SK-N-SH (cell line): Measurements from ENCODE around the gene HELB. TPM values are rescaled to one million over a fixed set of nuclear protein-coding genes. Genes with fewer than 3 reads are reported as not detected.

Experiments
- CTCF ChIA-PET: fragments of 300-600, 350-600 bp; formaldehyde crosslinking; extraction: SDS; loops from one replicate; lab custom pipeline; 2021; lab: Yijun Ruan, JAX
- POLR2A ChIA-PET: fragments of 350-600 bp; sonication (Branson Sonifier 250); formaldehyde crosslinking; extraction: SDS; loops from one replicate; lab custom pipeline; 2020; ENCODE audit warnings: antibody characterized with exemption, inconsistent platforms; lab: Yijun Ruan, JAX
- DNase-seq: peaks from one replicate; pipeline ENCODE4 v3.0.0; 2012
- H2AFZ ChIP-seq: fragments of 200-600 bp; sonication (generic); 2 replicates; pipeline ENCODE4 v1.8.1; 2016; ENCODE audit warnings: antibody characterized with exemption, mild to moderate bottlenecking, low read depth
- H3F3A ChIP-seq: fragments of 200-600 bp; sonication (generic); replicated peaks from 2 replicates; pipeline ENCODE3; 2016; ENCODE audit warnings: antibody characterized with exemption, mild to moderate bottlenecking; ENCODE audit not compliant: insufficient read depth
- H3K27ac ChIP-seq, 2 experiments: fragments of 200-500 bp in 1 of 2; fragments of 200-600 bp in 1 of 2; sonication (Bioruptor generic) in 1 of 2; sonication (generic), shearing (Covaris generic) in 1 of 2; 2 replicates each; pipeline versions ENCODE4 v1.5.1 to v1.6.1; 2014 to 2016; ENCODE audit warnings: low read depth in 2 of 2, inconsistent platforms in 1 of 2, low read length in 1 of 2, mild to moderate bottlenecking in 1 of 2, mixed read lengths in 1 of 2
- H3K27me3 ChIP-seq: fragments of 200-600 bp; sonication (generic), shearing (Covaris generic); 2 replicates; pipeline ENCODE4 v1.6.1; 2016; ENCODE audit warnings: mixed run types; ENCODE audit not compliant: insufficient read depth
- H3K36me3 ChIP-seq, 2 experiments: fragments of 200-500 bp in 1 of 2; fragments of 200-600 bp in 1 of 2; sonication (Bioruptor generic) in 1 of 2; sonication (generic) in 1 of 2; replicated peaks in 1 of 2; 2 replicates each; pipeline versions ENCODE3 to v1.5.1; 2014 to 2016; ENCODE audit warnings: low read length in 1 of 2, mild to moderate bottlenecking in 1 of 2; ENCODE audit not compliant: insufficient read depth in 2 of 2, control insufficient read depth in 1 of 2
- H3K4me1 ChIP-seq, 2 experiments: fragments of 200-500 bp in 1 of 2; fragments of 200-600 bp in 1 of 2; sonication (Bioruptor generic) in 1 of 2; sonication (generic), shearing (Covaris generic) in 1 of 2; 2 replicates each; pipeline versions ENCODE4 v1.5.1 to v1.6.1; 2014 to 2016; ENCODE audit warnings: low read depth in 1 of 2, low read length in 1 of 2, mixed run types in 1 of 2; ENCODE audit not compliant: insufficient read depth in 2 of 2, control insufficient read depth in 1 of 2
- H3K4me2 ChIP-seq: fragments of 200-600 bp; sonication (generic), shearing (Covaris generic); 2 replicates; pipeline ENCODE4 v1.6.1; 2017; ENCODE audit warnings: mixed run types
- H3K4me3 ChIP-seq, 2 experiments: fragments of 200-500 bp in 1 of 2; fragments of 200-600 bp in 1 of 2; sonication (Bioruptor generic) in 1 of 2; sonication (generic), shearing (Covaris generic) in 1 of 2; 2 replicates each; pipeline versions ENCODE4 v1.5.1 to v1.8.1; 2014 to 2016; ENCODE audit warnings: low read depth in 2 of 2, inconsistent platforms in 1 of 2, low read length in 1 of 2, mild to moderate bottlenecking in 1 of 2, mixed read lengths in 1 of 2, moderate library complexity in 1 of 2
- H3K79me2 ChIP-seq: fragments of 200-600 bp; sonication (generic); 2 replicates; pipeline ENCODE4 v1.8.1; 2017; ENCODE audit warnings: mild to moderate bottlenecking; ENCODE audit not compliant: insufficient read depth
- H3K9ac ChIP-seq: fragments of 200-600 bp; sonication (generic); 2 replicates; pipeline ENCODE4 v1.6.1; 2017; ENCODE audit warnings: mixed run types
- H3K9me2 ChIP-seq: fragments of 200-600 bp; sonication (generic); 2 replicates; pipeline ENCODE4 v1.6.1; 2017; ENCODE audit warnings: mixed run types
- H3K9me3 ChIP-seq: fragments of 200-600 bp; sonication (generic); 2 replicates; pipeline ENCODE4 v1.6.1; 2017; ENCODE audit warnings: mixed run types, mild to moderate bottlenecking, moderate library complexity
- H4K20me1 ChIP-seq: fragments of 200-600 bp; sonication (generic); 2 replicates; pipeline ENCODE4 v1.6.1; 2017; ENCODE audit warnings: mild to moderate bottlenecking, mixed run types; ENCODE audit not compliant: insufficient read depth
- EP300 ChIP-seq, 2 experiments: IDR thresholded peaks; 2 replicates each; pipeline versions ENCODE4 v1.4.0 to v1.6.1; 2012; ENCODE audit warnings: borderline replicate concordance in 1 of 2, low read depth in 1 of 2, low read length in 1 of 2
- EZH2phosphoT487 ChIP-seq: fragments of 200-600 bp; sonication (generic); IDR thresholded peaks from 2 replicates; pipeline ENCODE4 v1.6.1; 2017; ENCODE audit warnings: low read depth, mixed run types, mild to moderate bottlenecking, antibody characterized with exemption, moderate library complexity, borderline replicate concordance
- FOXJ3 ChIP-seq: sonication (generic); formaldehyde crosslinking; IDR thresholded peaks from 2 replicates; pipeline ENCODE4 v1.5.1; 2020; ENCODE audit warnings: mild to moderate bottlenecking, missing genetic modification reagents
- GATA2 ChIP-seq: sonication (generic); formaldehyde crosslinking; IDR thresholded peaks from 2 replicates; pipeline ENCODE4 v1.5.0; 2020; ENCODE audit warnings: mild to moderate bottlenecking, missing genetic modification reagents
- JUND ChIP-seq: IDR thresholded peaks from 2 replicates; pipeline ENCODE4 v1.4.0; 2012
- MXI1 ChIP-seq: IDR thresholded peaks from 2 replicates; pipeline ENCODE4 v1.6.1; 2012; ENCODE audit warnings: mild to moderate bottlenecking, low read depth, low read length, improper control_type of control experiment
- RAD21 ChIP-seq: IDR thresholded peaks from 2 replicates; pipeline ENCODE4 v1.6.1; 2012; ENCODE audit warnings: mild to moderate bottlenecking, low read length
- RFX5 ChIP-seq: IDR thresholded peaks from 2 replicates; pipeline ENCODE4 v1.6.1; 2012; ENCODE audit warnings: mild to moderate bottlenecking, improper control_type of control experiment, low read length
- RXRA ChIP-seq: IDR thresholded peaks from 2 replicates; pipeline ENCODE4 v1.4.0; 2012; ENCODE audit warnings: low read depth, mild to moderate bottlenecking, borderline replicate concordance
- SIN3A ChIP-seq: IDR thresholded peaks from 2 replicates; pipeline ENCODE4 v1.6.1; 2012; ENCODE audit warnings: low read depth, mild to moderate bottlenecking, low read length, moderate library complexity, borderline replicate concordance
- SMC3 ChIP-seq: IDR thresholded peaks from 2 replicates; pipeline ENCODE4 v1.6.1; 2012; ENCODE audit warnings: low read depth, low read length, improper control_type of control experiment
- TAF1 ChIP-seq: IDR thresholded peaks from 2 replicates; pipeline ENCODE4 v1.6.1; 2012; ENCODE audit warnings: low read depth, mild to moderate bottlenecking, low read length, moderate library complexity, borderline replicate concordance
- TEAD4 ChIP-seq: IDR thresholded peaks from 2 replicates; pipeline ENCODE4 v1.4.0; 2012; ENCODE audit warnings: mild to moderate bottlenecking, borderline replicate concordance; ENCODE audit not compliant: insufficient read depth
- USF1 ChIP-seq: IDR thresholded peaks from 2 replicates; pipeline ENCODE4 v1.4.0; 2012; ENCODE audit warnings: low read depth, borderline replicate concordance
- USF2 ChIP-seq: fragments of 150-350 bp; IDR thresholded peaks from 2 replicates; pipeline ENCODE4 v1.6.1; 2017; ENCODE audit warnings: antibody characterized with exemption, low read length, low read depth, borderline replicate concordance
- YY1 ChIP-seq: IDR thresholded peaks from 2 replicates; pipeline ENCODE4 v1.4.0; 2012; ENCODE audit warnings: low read depth, mild to moderate bottlenecking
- WGBS: methylation state at CpG from one replicate; pipeline ENCODE4 v1.1.6; 2017; ENCODE audit warnings: low lambda C conversion rate; 5-methylcytosine and 5-hydroxymethylcytosine counted together
- polyA plus RNA-seq, 3 experiments: library from polyadenylated mRNA; depleted of rRNA; stranded (reverse); fragments of >200 nt; gene quantifications; 2 replicates each; pipeline ENCODE4 v1.2.3, GENCODE V29; 2012

HELB gene
- polyA plus RNA-seq, 1 of the 3 experiments (the other 2 are of a cell fraction): 0.38 TPM

GRCh38 chr12:66312189-66312588, 9.9 kb downstream of the HELB start:
- 87% methylated on average over 1 of the region's 1 CpG for WGBS
- Histone ChIP-seq H3K79me2 (no peaks in the 10 kb centered on the region), H4K20me1 (no peaks in the 10 kb centered on the region), H2AFZ (no peak overlapping the region), H3K4me3 (no peak overlapping the region), H3K36me3 (peaks cover 14 to 15% of the 10 kb centered on the region in 2 experiments), H3K27ac (no peak overlapping the region), H3K9me3 (no peaks in the 10 kb centered on the region), H3F3A (no peaks in the 10 kb centered on the region), H3K9ac (no peak overlapping the region), H3K4me1 (no peaks in the 10 kb centered on the region; a peak in 1 of 4 replicates), H3K9me2 (no peaks in the 10 kb centered on the region), H3K27me3 (no peaks in the 10 kb centered on the region), H3K4me2 (no peak overlapping the region)
- ChIA-PET POLR2A (no interaction called here), CTCF (interaction anchor here (1.2 kb wide), 1 partner anchor 42 kb away, joined by 3 read pairs; no protein-coding TSS in a partner anchor)
- DNase-seq: no peak
- TF ChIP-seq SMC3: no peak
- TF ChIP-seq EP300 (IDR thresholded peaks at IDR 0.05; ENCODE audit: borderline replicate concordance in 1 of 2, low read depth in 1 of 2, low read length in 1 of 2): no peak

GRCh38 chr12:66314278-66314677, 12.0 kb downstream of the HELB start:
- Histone ChIP-seq H3K9ac (no peak overlapping the region), H3K9me2 (no peaks in the 10 kb centered on the region), H3K27me3 (no peaks in the 10 kb centered on the region), H3K9me3 (no peaks in the 10 kb centered on the region), H3F3A (no peaks in the 10 kb centered on the region), H3K4me2 (no peak overlapping the region), H3K36me3 (peaks cover 22 to 26% of the 10 kb centered on the region in 2 experiments), H3K79me2 (no peaks in the 10 kb centered on the region), H4K20me1 (no peaks in the 10 kb centered on the region), H3K27ac (no peak overlapping the region; a peak in 1 of 4 replicates), H3K4me1 (no peaks in the 10 kb centered on the region; a peak in 1 of 4 replicates), H2AFZ (no peak overlapping the region), H3K4me3 (no peak overlapping the region)
- ChIA-PET POLR2A (interaction anchor here (0.7 to 1.2 kb wide), 2 partner anchors 11 to 12 kb away, joined by 3 to 4 read pairs; partner anchors contain the start of gene HELB), CTCF (interaction anchor here (1.4 kb wide), 1 partner anchor 12 kb away, joined by 5 read pairs; the partner anchor contains the start of gene HELB)
- no peak for TF ChIP-seq RAD21
- TF ChIP-seq EP300 (IDR thresholded peaks at IDR 0.05; ENCODE audit: borderline replicate concordance in 1 of 2, low read depth in 1 of 2, low read length in 1 of 2): peak in 1 of 2 experiments; percentile 49; a peak in 2 of 4 replicates
- no peak for TF ChIP-seq FOXJ3 (CRISPR knock-in tag)
- no peak for TF ChIP-seq YY1
- TF ChIP-seq MXI1: no peak
- TF ChIP-seq USF1: no peak
- no peak for DNase-seq

- H3K9me3 ChIP-seq: no peaks in the 10 kb centered on the region
- H3K4me3 ChIP-seq: no peak overlapping the region
- peaks cover 17 to 36% of the 10 kb centered on the region in 2 experiments for H3K36me3 ChIP-seq
- no peak for DNase-seq
- no peaks in the 10 kb centered on the region; a peak in 2 of 4 replicates for H3K4me1 ChIP-seq
- no peaks in the 10 kb centered on the region for H3K9me2 ChIP-seq
- no peak overlapping the region for H2AFZ ChIP-seq
- no peak overlapping the region for H3K27ac ChIP-seq
- no peak overlapping the region for H3K9ac ChIP-seq
- POLR2A ChIA-PET: no interaction called here
- WGBS: 85% methylated on average over 4 of the region's 4 CpGs
- H3K4me2 ChIP-seq: no peak overlapping the region
- CTCF ChIA-PET: interaction anchor here (1.4 kb wide), 1 partner anchor 10 kb away, joined by 3 read pairs; no protein-coding TSS in a partner anchor
- H4K20me1 ChIP-seq: no peaks in the 10 kb centered on the region
- H3K27me3 ChIP-seq: no peaks in the 10 kb centered on the region
- peaks cover 2% of the 10 kb centered on the region for H3F3A ChIP-seq
- H3K79me2 ChIP-seq: no peaks in the 10 kb centered on the region
- TF ChIP-seq TEAD4 (no peak), USF1 (no peak), GATA2 (CRISPR knock-in tag) (no peak), SIN3A (no peak), JUND (no peak), USF2 (no peak), RXRA (no peak), TAF1 (no peak), RFX5 (no peak), EZH2phosphoT487 (no peak)
Observed at GRCh38 chr12:66319266-66319954, 17.1 kb downstream of the HELB start.
